Measurements from ENCODE around the gene RPGR.

RPGR gene

GRCh38 chrX:38313190-38313589 lies 14.1 kb downstream of the RPGR start:
- TF ChIP-seq, protein P1, sequence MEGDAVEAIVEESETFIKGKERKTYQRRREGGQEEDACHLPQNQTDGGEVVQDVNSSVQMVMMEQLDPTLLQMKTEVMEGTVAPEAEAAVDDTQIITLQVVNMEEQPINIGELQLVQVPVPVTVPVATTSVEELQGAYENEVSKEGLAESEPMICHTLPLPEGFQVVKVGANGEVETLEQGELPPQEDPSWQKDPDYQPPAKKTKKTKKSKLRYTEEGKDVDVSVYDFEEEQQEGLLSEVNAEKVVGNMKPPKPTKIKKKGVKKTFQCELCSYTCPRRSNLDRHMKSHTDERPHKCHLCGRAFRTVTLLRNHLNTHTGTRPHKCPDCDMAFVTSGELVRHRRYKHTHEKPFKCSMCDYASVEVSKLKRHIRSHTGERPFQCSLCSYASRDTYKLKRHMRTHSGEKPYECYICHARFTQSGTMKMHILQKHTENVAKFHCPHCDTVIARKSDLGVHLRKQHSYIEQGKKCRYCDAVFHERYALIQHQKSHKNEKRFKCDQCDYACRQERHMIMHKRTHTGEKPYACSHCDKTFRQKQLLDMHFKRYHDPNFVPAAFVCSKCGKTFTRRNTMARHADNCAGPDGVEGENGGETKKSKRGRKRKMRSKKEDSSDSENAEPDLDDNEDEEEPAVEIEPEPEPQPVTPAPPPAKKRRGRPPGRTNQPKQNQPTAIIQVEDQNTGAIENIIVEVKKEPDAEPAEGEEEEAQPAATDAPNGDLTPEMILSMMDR (IDR thresholded peaks at IDR 0.05; ENCODE audit: control insufficient read depth, extremely low read depth, insufficient read depth), result no peak
- no peak for DNase-seq (ENCODE audit: low read depth)
- no peak overlapping the region for H3K4me3 ChIP-seq (ENCODE audit: low read depth, low read length)

DNA sequence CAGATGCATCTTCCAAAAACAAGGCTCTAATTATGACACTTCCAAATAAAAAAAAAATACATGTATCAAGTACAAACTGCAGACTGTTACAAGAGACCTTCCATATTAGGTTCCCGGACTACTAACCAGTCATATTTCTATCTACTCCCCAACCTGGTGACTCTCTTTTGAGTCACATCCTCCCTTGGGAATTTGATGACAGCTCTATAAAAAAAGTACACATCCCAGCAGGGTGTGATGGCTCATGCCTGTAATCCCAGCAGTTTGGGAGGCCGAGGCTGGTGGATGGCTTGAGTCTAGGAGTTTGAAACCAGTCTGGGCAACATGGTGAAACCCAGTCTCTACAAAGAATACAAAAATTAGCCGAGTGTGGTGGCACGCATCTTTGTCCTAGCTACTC lies 14.9 kb downstream of the RPGR start:
- DNase-seq (ENCODE audit: low read depth), result no peak
- TF ChIP-seq, protein P1 (IDR thresholded peaks at IDR 0.05; ENCODE audit: control insufficient read depth, extremely low read depth, insufficient read depth), result no peak
- no peak overlapping the region for H3K4me3 ChIP-seq (ENCODE audit: low read depth, low read length)

DNA sequence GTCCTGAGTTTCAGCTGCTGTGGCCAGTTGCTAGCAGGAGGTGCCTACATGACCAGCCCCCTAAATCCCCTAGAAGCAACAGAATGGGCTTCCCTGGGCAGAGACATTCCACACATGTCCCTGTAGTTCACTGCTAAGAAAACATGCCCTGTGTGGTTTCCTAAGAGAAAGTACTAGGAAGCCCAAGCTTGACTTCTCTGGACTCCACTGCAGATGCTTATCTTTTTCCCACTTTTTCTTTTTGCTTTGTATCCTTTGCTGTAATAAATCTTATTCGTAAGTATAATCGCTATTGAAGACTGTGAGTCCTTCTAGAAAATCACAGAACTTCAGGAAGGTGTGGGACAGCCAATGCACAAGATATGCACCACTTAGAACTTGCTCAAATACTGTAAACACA lies 15.6 kb downstream of the RPGR start:
- no peak for DNase-seq (ENCODE audit: low read depth)
- TF ChIP-seq, protein P1 (IDR thresholded peaks at IDR 0.05; ENCODE audit: control insufficient read depth, extremely low read depth, insufficient read depth), result no peak
- no peak overlapping the region for H3K4me3 ChIP-seq (ENCODE audit: low read depth, low read length)

- H3K4me3 ChIP-seq (ENCODE audit: low read depth, low read length), result no peak overlapping the region
- TF ChIP-seq, protein P1 (IDR thresholded peaks at IDR 0.05; ENCODE audit: control insufficient read depth, extremely low read depth, insufficient read depth), result no peak
- no peak for DNase-seq (ENCODE audit: low read depth)
Measured at GRCh38 chrX:38305971-38306370, 21.3 kb downstream of the RPGR start.

GRCh38 chrX:38304010-38304409 lies 23.3 kb downstream of the RPGR start:
- no peak overlapping the region for H3K4me3 ChIP-seq (ENCODE audit: low read depth, low read length)
- DNase-seq (ENCODE audit: low read depth), result no peak
- TF ChIP-seq, protein P1 (IDR thresholded peaks at IDR 0.05; ENCODE audit: control insufficient read depth, extremely low read depth, insufficient read depth), result no peak

GRCh38 chrX:38293741-38294140 lies 33.6 kb downstream of the RPGR start:
- TF ChIP-seq, protein P1 (IDR thresholded peaks at IDR 0.05; ENCODE audit: control insufficient read depth, extremely low read depth, insufficient read depth), result no peak
- no peak for DNase-seq (ENCODE audit: low read depth)
- no peak overlapping the region for H3K4me3 ChIP-seq (ENCODE audit: low read depth, low read length)

GRCh38 chrX:38287674-38288073 lies 39.6 kb downstream of the RPGR start:
- no peak overlapping the region for H3K4me3 ChIP-seq (ENCODE audit: low read depth, low read length)
- no peak for DNase-seq (ENCODE audit: low read depth)
- TF ChIP-seq, protein P1 (IDR thresholded peaks at IDR 0.05; ENCODE audit: control insufficient read depth, extremely low read depth, insufficient read depth), result no peak
